Measurements from ENCODE around the gene MRGPRF.

The MRGPRF gene

GRCh38 chr11:68965901-68966853, 46.9 kb downstream of the MRGPRF start:
- TF ChIP-seq CTCF (IDR thresholded peaks at IDR 0.05; ENCODE audit: borderline replicate concordance, extremely low read depth, low read length, poor library complexity, severe bottlenecking): no peak
- no peak for TF ChIP-seq EZH2 (IDR thresholded peaks at IDR 0.05; ENCODE audit: borderline replicate concordance, low read depth, low read length, severe bottlenecking)
- Histone ChIP-seq H3K27me3 (ENCODE audit: insufficient read depth, low read length, poor library complexity) (no peaks in the 10 kb centered on the region), H2AFZ (ENCODE audit: low read depth, low read length) (no peak overlapping the region), H3K9me3 (ENCODE audit: insufficient read depth, low read length, severe bottlenecking) (no peaks in the 10 kb centered on the region), H3K79me2 (ENCODE audit: insufficient read depth, low read length) (no peaks in the 10 kb centered on the region), H3K9ac (ENCODE audit: low read depth, low read length) (no peak overlapping the region), H3K4me2 (ENCODE audit: insufficient read depth, low read length) (no peak overlapping the region), H4K20me1 (ENCODE audit: insufficient read depth, low read length) (no peaks in the 10 kb centered on the region), H3K36me3 (ENCODE audit: insufficient read depth, low read length) (no peaks in the 10 kb centered on the region), H3K4me3 (ENCODE audit: low read depth in 1 of 2, low read length in 2 of 2) (no peak overlapping the region), H3K27ac (ENCODE audit: low read length) (no peak overlapping the region), H3K4me1 (ENCODE audit: insufficient read depth, low read length) (no peaks in the 10 kb centered on the region)
- DNase-seq: no peak
- no peak for ATAC-seq (ENCODE audit: insufficient read depth, low read depth)

- no peak overlapping the region for H3K4me2 ChIP-seq (ENCODE audit: insufficient read depth, low read length)
- no peak for DNase-seq
- H3K27ac ChIP-seq (ENCODE audit: low read length): no peak overlapping the region
- no peak overlapping the region for H3K4me3 ChIP-seq (ENCODE audit: low read depth in 1 of 2, low read length in 2 of 2)
- no peaks in the 10 kb centered on the region for H3K36me3 ChIP-seq (ENCODE audit: insufficient read depth, low read length)
- no peaks in the 10 kb centered on the region for H3K9me3 ChIP-seq (ENCODE audit: insufficient read depth, low read length, severe bottlenecking)
- H3K27me3 ChIP-seq (ENCODE audit: insufficient read depth, low read length, poor library complexity): no peaks in the 10 kb centered on the region
- no peaks in the 10 kb centered on the region for H3K4me1 ChIP-seq (ENCODE audit: insufficient read depth, low read length)
- H3K9ac ChIP-seq (ENCODE audit: low read depth, low read length): no peak overlapping the region
- no peaks in the 10 kb centered on the region for H4K20me1 ChIP-seq (ENCODE audit: insufficient read depth, low read length)
- TF ChIP-seq CTCF (IDR thresholded peaks at IDR 0.05; ENCODE audit: borderline replicate concordance, extremely low read depth, low read length, poor library complexity, severe bottlenecking): no peak
- no peak for TF ChIP-seq EZH2 (IDR thresholded peaks at IDR 0.05; ENCODE audit: borderline replicate concordance, low read depth, low read length, severe bottlenecking)
- ATAC-seq (ENCODE audit: insufficient read depth, low read depth): no peak
- no peaks in the 10 kb centered on the region for H3K79me2 ChIP-seq (ENCODE audit: insufficient read depth, low read length)
- no peak overlapping the region for H2AFZ ChIP-seq (ENCODE audit: low read depth, low read length)
Measured at GRCh38 chr11:68963779-68964178, 49.3 kb downstream of the MRGPRF start.

GRCh38 chr11:68962527-68963250, 50.4 kb downstream of the MRGPRF start:
- Histone ChIP-seq H3K4me3 (ENCODE audit: low read depth in 1 of 2, low read length in 2 of 2) (no peak overlapping the region), H3K4me1 (ENCODE audit: insufficient read depth, low read length) (no peaks in the 10 kb centered on the region), H3K79me2 (ENCODE audit: insufficient read depth, low read length) (no peaks in the 10 kb centered on the region), H3K27ac (ENCODE audit: low read length) (no peak overlapping the region), H3K9me3 (ENCODE audit: insufficient read depth, low read length, severe bottlenecking) (no peaks in the 10 kb centered on the region), H3K9ac (ENCODE audit: low read depth, low read length) (no peak overlapping the region), H4K20me1 (ENCODE audit: insufficient read depth, low read length) (no peaks in the 10 kb centered on the region), H3K4me2 (ENCODE audit: insufficient read depth, low read length) (no peak overlapping the region), H3K27me3 (ENCODE audit: insufficient read depth, low read length, poor library complexity) (no peaks in the 10 kb centered on the region), H2AFZ (ENCODE audit: low read depth, low read length) (no peak overlapping the region), H3K36me3 (ENCODE audit: insufficient read depth, low read length) (no peaks in the 10 kb centered on the region)
- TF ChIP-seq CTCF (IDR thresholded peaks at IDR 0.05; ENCODE audit: borderline replicate concordance, extremely low read depth, low read length, poor library complexity, severe bottlenecking): peak; percentile 15
- TF ChIP-seq EZH2 (IDR thresholded peaks at IDR 0.05; ENCODE audit: borderline replicate concordance, low read depth, low read length, severe bottlenecking): no peak
- ATAC-seq (ENCODE audit: insufficient read depth, low read depth) (no peak), DNase-seq (no peak)
